NCI-H1694 (cell line): Measurements from ENCODE around the gene QSOX2.

Experiments used
- DNase-seq: peaks from one replicate; lab custom pipeline; 2025; lab: John Stamatoyannopoulos, UW

The QSOX2 gene, protein sequence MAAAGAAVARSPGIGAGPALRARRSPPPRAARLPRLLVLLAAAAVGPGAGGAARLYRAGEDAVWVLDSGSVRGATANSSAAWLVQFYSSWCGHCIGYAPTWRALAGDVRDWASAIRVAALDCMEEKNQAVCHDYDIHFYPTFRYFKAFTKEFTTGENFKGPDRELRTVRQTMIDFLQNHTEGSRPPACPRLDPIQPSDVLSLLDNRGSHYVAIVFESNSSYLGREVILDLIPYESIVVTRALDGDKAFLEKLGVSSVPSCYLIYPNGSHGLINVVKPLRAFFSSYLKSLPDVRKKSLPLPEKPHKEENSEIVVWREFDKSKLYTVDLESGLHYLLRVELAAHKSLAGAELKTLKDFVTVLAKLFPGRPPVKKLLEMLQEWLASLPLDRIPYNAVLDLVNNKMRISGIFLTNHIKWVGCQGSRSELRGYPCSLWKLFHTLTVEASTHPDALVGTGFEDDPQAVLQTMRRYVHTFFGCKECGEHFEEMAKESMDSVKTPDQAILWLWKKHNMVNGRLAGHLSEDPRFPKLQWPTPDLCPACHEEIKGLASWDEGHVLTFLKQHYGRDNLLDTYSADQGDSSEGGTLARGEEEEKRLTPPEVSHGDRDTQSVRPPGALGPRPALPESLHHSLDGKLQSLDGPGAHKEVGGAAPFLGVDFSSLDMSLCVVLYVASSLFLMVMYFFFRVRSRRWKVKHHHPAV

DNA sequence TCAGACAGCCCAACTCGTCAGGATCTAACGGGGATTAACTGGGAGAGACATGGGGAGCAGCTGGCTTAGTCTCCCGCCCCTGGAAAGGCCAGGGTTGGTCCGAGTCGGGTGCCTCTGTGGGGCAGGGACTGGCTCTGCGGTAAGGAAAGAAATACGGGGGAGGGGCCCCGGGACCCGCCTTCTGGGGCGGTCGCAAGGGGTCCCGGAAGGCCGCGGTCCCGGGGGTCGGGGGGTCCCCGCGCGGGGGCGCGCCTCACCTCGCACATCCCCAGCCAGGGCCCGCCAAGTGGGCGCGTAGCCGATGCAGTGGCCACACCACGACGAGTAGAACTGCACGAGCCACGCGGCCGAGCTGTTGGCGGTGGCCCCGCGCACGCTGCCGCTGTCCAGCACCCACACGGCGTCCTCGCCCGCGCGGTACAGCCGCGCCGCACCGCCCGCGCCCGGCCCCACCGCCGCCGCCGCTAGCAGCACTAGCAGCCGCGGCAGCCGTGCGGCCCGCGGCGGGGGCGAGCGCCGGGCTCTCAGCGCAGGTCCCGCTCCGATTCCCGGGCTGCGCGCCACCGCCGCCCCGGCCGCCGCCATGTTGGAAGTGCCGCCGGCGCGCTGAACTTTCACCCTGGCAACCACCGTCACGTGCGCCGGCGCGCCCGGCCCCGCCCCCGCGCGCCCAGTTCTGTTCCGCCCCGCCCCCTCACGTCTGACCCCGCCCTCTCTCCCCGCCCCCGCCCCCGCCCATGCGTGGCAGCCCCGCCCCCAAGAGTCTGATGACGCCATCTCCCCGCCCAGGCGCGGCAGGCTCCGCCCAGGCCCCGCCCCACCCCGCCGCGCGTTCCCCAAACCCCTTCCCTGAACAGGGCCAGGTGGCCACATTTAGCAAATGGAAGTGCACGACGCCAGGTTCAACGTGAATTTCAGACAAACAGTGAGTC, at the start of gene QSOX2:
QSOX2 (minus strand) TSS at position 594 of the 932 bp plus-strand sequence; CDS start at position 585, 9 bp downstream.
- DNase-seq: peak; percentile 26

DNA sequence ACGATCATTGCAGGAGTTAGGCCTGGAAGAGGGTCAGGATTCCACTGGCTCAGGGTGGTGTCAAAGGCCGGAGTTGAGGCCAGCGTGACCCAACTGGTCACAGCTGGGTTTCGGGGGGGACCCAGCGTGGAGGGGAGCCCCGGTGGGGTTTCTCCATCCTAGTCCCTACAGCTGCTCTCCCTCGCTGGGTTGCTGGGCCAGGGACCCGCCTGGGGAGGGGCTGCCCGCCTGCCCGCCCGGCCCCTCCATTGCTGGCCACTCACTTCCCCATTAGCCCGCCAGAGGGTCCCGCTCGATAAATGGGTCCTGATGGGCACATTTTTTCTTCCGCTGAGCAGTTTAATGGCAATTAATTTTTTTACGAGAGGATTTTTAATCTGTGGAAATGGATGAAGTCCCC, 49.4 kb upstream of the QSOX2 start:
- no peak for DNase-seq

DNA sequence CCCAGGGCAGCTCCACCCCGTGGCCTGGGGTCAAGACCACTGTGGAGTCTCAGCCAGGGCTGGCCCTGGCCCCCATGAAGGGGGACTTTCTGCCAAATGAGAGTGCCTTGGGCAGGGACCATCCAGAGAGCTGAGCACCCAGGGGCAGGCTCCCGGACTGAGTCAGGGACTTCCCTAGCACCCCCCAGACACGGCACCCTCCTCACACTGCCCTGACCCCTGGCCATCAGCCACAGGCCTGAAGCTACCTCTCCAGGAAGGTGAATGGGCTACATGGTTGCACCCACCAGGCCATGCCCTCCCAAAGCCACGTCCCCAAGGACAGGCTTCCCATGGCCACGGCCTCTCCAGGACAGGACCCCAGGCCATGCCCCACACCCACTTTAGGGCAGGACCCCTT, 48.8 kb upstream of the QSOX2 start:
- DNase-seq: no peak

DNA sequence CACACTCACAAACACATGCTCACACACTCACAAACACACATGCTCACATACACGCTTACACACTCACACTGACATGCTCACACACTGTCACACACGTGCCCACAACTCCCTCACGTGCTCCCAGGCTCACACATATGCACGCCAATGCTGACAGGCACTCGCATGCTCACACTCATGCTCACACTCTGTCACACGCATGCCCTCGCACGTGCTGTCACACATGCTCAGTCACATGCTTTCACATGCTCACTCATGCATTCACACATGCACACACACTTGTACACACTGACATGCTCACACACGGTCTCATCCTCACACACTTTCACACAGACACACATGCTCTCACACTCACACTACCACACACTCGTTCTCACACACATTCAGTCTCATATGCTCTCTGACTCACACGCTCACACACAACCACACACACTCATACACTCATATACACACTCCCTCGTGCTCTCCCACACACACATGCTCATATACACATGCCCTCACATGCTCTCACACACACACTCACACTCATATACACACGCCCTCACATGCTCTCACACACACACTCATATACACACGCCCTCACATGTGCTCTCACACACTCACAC, 48.0 kb upstream of the QSOX2 start:
- DNase-seq: no peak

DNA sequence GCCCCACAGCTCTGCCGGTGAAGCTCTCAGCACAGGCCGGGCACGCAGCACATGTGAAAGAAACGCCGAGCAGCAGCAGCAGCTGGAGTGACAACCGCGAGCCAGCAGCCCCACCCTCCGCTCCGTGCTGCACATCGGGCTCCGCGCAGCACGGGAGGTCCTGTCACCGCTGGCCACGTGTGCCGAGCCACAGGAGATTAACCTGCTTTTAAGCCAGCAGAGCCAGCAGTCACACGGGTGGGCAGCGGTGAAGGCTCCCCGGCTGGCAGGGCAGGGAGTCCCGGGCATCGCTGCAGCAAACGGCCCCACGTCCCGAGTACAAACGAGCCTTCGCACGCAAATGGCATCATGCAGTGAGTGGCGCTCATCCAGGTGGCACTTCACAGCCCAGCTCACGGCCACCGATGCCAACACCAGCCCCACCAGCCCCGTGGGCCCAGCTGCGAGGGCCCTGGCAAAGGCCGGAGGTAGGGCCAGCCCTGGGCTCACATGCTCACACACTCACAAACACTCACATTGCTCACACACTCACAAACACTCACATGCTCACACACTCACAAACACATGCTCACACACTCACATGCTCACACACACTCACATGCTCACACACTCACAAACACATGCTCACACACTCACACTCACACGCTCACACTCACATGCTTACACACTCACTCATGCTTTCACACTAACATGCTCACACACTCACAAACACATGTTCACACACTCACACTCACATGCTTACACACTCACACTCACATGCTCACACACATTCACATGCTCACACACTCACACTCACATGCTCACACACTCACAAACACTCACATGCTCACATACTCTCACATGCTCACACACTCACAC, 47.2 kb upstream of the QSOX2 start:
- DNase-seq: peak; percentile 42

DNA sequence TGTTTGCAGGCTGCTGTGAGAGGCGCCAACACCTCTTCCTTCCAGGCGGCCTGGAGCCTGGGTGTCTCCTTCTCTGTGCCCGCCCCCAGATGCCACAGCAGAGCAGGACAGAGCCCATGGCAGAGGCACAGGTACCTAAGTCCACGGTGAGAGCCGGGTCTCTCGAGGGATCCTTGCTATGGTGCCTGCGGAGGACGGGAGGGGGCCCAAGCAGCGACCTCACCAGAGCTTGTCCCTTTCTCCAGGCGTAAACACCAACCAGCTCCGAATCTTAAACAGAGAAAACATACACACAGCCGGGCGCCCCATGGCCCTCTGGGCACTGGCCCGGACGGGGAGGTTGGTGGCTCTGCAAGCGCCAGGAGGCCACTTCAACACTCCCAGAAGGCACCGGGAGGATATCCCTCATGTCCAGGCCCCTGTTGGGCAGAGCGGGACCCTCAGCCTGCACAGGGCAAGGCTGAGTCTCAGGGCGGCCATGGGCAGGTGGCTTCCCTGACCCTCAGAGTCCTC, 46.5 kb upstream of the QSOX2 start:
- DNase-seq: no peak

DNA sequence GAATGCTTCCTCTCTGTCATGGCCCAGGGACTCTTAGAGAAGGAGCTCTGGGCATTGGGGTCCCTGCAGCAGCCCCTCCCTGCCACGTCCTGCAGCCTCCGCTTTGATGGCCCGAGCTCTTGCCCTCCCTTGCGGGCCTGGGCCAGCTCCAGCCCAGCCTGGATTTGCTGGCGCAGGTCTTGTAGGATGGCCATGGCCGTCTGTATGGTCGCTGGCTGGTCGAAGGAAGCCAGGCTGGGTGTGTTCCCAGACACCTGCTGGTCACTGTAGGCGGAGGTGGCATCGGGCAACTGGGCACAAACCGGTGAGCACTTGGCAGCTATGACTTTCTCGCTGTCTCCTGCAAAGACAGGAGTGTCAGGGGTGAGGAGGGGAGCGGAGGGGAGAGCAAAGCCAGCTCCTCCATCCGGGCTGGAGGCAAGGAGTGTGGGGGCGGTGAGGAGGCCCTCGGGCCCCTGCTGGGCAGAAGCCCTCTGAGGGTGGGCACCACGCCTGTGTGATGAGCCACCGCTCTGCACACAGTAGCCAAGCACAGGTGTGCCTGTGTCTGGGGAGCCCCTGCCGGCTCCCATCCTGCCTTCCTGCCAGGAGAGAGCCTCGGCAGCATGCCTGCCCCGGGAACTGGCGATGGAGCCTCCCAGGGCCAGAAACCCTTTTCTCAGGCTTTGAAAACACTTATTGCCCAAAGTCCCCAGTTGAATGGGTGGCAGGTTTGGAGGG, 45.9 kb upstream of the QSOX2 start:
- no peak for DNase-seq

DNA sequence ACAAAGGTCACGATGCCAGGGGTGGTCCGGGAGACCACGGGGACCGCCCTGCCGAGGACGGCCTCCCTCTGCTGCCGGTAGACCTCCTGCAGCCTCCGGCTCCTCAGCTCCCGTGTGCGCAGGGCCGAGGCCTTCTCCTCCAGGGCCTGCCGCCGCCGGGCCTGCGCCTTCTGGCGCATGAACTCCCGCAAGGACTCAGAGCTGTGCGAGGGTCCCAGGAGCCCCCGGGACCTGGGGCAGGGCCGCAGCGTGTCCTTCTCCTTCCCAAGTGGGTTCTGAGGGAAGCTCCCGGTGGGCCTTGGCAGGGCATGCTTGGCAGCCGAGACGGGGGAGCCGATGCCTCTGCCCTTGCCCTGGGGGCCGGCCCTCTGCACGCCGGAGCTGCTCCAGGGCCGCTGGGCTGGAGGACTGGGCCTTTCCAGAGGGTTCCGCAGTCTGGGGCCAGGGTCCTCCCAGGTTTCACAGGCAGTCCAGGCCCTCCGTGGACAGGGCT, 44.9 kb upstream of the QSOX2 start:
- no peak for DNase-seq

DNA sequence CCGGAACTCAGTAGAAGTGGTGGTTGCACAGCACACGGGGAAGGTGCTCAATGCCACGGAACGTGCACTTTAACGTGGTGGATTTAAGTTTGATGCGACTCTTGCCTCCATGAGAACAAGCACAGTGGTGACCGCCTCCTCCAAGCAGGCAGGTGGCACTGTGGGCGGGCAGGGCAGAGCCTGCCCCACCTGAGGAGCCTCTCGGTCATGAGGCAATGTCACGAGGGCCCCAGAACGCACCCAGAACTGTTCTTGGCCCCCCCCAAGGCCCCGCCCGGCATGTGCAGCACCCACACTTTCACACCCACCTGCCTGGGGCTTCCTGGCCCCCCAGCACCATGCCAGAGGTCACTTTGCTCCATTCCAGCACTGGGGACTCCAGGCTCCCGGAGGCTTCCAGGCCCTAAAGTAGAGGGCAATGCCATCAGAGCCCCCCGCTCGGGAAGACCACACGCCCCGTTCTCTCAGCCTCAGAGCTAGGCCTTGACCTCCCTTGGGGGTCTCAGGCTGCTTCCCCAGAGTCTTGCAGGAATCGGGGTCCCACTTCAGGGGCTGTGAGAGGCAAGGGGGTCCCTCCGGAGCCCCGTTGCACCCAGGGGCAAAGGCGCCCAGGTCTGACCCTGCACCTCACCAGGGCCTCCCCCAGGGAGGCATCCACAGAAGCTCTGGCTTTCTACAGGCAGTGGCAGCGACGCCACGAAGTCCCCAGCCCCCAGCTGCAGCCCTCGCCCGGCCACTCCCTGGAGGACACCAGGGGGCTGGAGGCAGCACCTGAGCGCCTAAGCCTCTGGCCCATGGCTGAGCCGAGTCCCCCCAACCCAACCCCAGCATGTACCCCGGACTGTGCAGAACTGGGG, 44.3 kb upstream of the QSOX2 start:
- no peak for DNase-seq

DNA sequence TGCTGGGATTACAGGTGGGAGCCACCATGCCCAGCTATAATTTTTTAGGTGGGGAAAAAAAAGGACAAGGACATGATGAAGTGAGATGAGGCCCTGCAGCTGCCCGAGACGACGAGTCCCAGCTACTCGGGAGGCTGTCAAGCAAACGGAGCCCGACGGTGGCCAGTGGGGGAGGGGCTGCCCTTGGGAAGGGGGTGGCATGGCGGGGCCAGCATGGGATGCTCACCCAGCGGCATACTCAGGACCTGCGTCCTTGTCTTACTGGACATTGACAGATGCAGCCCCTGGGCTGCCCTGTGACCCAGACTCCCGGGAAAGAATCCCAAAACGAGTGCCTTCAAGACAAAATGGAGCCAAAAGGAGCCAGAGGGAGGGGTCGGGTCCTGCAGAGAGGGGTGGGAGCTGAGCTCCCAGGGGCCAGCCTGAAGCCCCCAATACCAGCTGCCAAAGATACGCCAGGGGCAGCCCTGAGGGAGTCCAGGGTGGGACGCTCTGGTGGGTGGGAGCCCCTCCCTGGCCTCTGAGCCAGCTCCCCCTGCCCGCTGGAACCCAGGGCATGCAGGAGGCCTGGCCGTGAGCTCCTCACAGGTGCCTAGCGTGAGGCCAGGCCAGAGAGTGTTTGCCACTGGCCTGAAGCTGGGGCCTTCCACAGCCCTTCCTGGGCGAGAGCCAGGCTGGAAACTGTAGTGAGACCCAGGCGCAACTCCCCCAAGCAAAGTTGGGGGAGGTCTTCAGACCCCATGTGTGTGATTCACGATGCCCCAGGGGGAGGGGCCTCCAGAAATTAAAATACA, 42.5 kb upstream of the QSOX2 start:
- no peak for DNase-seq

DNA sequence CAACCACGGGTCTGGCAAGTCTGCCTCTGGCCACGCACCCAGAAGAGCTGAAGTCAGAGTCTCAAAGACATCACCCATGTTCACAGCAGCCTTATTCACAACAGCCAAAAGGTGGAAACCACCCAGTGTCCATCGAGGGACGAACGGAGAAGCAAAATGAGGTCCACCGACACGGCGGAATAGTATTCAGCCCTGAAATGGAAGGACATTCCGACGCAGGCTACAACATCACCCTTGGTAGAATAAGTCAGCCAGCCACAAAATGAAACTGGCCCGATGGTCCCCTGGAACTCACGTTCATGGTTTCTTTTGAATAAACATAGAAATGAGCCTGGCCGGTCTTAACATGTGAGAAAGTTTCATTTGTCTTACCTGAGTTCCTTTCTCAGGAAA, 41.4 kb upstream of the QSOX2 start:
- DNase-seq: no peak

DNA sequence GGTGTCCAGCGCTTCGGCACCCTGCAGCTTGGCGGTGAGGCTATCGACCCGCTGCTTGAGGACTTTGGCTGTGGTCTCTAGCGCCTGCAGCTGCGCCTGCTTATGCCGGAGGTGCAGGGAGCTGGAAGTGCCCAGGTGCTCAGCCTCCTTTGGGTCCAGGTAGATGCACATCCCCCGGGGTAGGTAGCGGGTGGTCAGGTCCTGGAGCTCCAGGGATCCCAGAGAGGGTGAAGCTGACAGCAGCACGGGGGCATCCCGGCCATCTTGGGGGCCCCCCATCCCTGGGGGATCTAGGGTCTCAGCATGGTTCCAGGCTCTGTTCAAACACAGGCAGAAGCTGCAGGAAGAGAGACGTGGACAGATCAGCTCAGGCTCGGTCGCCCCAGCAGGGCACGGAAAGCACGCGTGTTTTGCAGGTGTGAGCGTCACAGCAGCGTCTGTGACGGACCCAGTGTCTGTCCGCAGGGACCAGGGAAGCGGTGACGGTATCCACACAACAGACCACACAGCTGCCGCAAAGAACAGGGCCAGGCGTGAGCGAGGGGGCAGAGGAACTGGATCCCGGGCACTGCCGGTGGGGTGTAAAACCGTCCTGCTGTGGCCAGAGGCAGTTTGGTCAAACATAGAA, 40.9 kb upstream of the QSOX2 start:
- no peak for DNase-seq

DNA sequence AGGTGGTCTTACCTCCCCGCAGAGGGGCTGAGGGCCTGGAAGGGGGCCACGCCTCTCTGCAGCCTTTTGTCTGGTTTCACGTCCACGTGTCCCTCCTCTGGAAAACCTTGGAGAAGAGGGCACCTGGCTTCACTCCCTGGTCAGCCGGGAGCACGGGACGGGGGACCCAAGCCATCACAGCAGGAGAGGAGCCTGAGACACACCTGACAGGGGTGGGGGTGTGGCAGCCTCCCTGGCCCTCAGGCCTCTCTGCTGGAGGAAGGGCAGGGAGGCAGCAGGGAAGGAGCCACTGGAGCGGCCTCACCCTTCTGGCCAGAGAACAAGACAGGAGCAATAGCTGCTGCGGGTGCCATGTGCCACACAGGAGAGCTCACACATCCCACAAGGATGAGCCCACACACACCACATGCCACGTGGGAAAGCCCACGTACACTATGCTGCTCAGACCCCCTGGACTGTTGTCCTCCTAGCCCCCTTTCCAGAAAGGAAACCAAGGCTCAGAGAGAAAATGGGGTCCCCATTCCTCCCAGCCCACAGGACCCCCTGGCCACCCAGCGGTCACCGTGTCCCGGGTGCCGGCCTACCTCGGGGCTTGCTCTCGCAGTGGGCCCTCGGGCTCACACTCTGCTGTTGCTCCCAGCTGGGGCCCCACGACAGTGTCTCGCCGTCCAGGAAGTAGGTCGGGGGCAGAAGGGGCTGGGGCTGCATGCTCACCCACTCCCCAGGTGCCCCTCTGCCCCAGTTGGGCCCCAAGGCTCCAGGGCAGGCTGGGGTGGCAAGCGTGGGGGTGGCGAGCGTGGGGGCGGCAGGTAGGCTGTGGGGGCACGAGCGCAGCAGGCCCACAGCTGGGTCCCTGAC, 40.1 kb upstream of the QSOX2 start:
- no peak for DNase-seq

DNA sequence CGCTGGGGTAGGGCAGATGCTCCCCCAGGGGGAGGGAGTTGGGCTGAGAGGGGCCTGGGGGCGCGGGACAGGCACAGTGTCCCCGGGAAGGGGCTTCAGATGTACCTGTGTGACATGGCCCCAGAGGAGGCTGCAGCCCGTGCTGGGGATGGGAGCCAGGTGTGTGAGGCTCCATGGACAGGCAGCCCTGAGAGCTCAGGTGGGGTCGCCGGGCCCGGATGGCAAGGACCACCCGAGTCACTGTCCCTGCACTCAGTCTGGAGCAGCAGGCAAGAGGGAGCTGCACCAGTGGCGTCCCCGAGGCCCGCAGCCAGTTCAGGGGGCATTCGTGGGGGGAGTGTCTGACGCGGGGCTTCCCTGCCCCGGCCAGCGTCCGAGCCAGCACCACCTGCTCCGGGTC, 39.3 kb upstream of the QSOX2 start:
- no peak for DNase-seq

DNA sequence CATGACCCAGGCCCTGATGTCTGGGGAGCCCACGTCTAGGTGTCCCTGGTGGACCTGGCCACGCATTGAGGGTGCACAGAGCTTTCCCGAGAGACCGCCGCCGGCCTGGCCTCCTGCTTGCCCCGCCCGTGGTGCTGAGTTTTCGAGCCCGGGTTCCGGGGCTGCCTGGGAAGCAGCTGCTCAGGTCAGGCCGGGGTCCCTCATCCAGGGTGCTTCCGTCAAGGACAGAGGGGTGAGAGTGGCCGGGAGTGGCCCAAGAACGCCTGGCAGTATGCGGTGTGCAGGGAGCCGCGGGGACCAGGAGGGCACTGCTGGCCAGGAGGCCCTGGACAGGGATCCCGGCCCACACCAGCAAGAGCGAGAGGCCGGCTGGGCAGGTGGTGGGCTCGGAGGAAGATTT, 38.7 kb upstream of the QSOX2 start:
- no peak for DNase-seq

DNA sequence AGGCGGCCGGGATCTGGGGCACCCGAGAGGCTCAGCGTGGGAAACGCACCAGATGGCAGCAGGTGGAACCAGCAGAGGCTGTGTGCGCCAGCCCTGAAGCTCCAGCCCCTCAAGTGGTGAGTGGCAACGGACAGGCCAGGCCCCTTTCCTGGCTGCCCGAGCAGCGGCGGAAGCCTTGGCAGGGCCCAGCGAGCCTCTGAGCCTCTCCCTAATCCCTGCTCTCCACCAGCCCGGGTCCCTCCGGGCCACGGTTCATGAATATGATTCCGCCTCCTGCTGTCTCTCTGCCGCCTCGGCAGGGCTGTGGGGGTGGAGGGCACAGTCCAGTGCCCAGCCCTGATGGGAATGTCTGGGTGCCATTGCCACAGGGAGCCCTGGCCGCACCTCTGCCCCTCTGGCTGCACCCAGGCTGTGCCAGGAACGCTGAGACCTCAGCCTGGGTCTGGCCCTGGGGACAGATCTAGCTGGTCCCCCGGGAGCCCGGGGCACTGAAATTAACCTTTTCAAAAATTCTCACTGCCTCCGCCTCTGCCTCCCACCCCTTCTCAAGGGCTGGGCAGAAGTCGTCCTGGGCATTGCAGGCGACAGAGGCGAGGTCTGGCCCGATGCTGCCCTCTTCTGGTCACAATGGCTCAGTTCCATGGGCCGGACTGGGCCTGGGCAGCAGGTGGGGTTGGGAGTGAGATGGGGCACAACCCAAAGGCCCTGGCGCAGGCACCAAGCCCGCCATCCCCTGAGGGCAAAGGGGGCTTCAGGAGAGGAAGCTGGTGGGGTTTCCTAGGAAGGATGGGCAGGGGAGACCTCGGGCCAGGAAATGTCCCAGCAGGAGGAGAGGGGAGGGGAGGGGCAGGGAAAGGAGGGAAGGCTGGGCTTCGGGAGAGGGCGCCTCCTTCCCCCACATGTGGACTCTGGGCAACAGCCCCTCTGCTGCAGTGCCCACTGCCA, 38.0 kb upstream of the QSOX2 start:
- DNase-seq: peak; percentile 70
